SK-N-SH (cell line): ENCODE results near the gene MED16.

Experiments used
- EZH2phosphoT487 ChIP-seq: fragments of 200-600 bp; sonication (generic); IDR thresholded peaks from 2 replicates; pipeline ENCODE4 v1.6.1; 2017; ENCODE audit warnings: low read depth, mixed run types, mild to moderate bottlenecking, antibody characterized with exemption, moderate library complexity, borderline replicate concordance
- GABPA ChIP-seq: IDR thresholded peaks from 2 replicates; pipeline ENCODE4 v1.4.0; 2012; ENCODE audit warnings: low read depth, mild to moderate bottlenecking
- MXI1 ChIP-seq: IDR thresholded peaks from 2 replicates; pipeline ENCODE4 v1.6.1; 2012; ENCODE audit warnings: mild to moderate bottlenecking, low read depth, low read length, improper control_type of control experiment
- NRF1 ChIP-seq: IDR thresholded peaks from 2 replicates; pipeline ENCODE4 v1.6.1; 2012; ENCODE audit warnings: low read depth, mild to moderate bottlenecking, low read length
- RCOR1 ChIP-seq: fragments of 150-350 bp; IDR thresholded peaks from 2 replicates; pipeline ENCODE4 v1.6.1; 2017; ENCODE audit warnings: antibody characterized with exemption, low read length
- TAF1 ChIP-seq: IDR thresholded peaks from 2 replicates; pipeline ENCODE4 v1.6.1; 2012; ENCODE audit warnings: low read depth, mild to moderate bottlenecking, low read length, moderate library complexity, borderline replicate concordance
- TEAD4 ChIP-seq: IDR thresholded peaks from 2 replicates; pipeline ENCODE4 v1.4.0; 2012; ENCODE audit warnings: mild to moderate bottlenecking, borderline replicate concordance; ENCODE audit not compliant: insufficient read depth
- YY1 ChIP-seq: IDR thresholded peaks from 2 replicates; pipeline ENCODE4 v1.4.0; 2012; ENCODE audit warnings: low read depth, mild to moderate bottlenecking
- TF ChIP-seq, protein P1 (sequence below): fragments of 200-600 bp; sonication (generic); IDR thresholded peaks from 2 replicates; pipeline ENCODE4 v1.6.1; 2017; ENCODE audit warnings: antibody characterized with exemption, mild to moderate bottlenecking, moderate library complexity
- TF ChIP-seq, protein P2 (sequence below): IDR thresholded peaks from 2 replicates; pipeline ENCODE4; 2012
- TF ChIP-seq, protein P3 (sequence below): IDR thresholded peaks from 2 replicates; pipeline ENCODE4 v1.4.0; 2012; ENCODE audit warnings: low read depth
- TF ChIP-seq, protein P4 (sequence below): fragments of 150-350 bp; IDR thresholded peaks from 2 replicates; pipeline ENCODE4 v1.6.1; 2017; ENCODE audit warnings: antibody characterized with exemption, low read length, low read depth, borderline replicate concordance
- TF ChIP-seq, protein P5 (sequence below): IDR thresholded peaks from 2 replicates; pipeline ENCODE4 v1.6.1; 2012; ENCODE audit warnings: mild to moderate bottlenecking, low read depth, low read length, moderate library complexity

DNA sequence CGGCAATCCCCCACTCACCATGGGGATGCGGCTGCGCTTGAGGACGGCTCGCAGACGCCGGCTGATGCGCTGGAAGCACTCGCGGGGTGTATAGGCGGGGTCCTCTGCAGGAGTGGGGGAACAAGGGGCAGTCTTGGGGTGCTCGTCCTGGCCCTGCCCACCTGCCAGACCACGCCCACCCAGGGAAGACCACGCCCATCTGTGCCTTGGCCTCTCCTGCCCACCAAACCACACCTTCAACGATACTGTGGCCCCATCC lies 7.0 kb upstream of the MED16 start:
- TF ChIP-seq NRF1 (no peak), TEAD4 (no peak), MXI1 (no peak), TAF1 (no peak), EZH2phosphoT487 (no peak), RCOR1 (no peak), YY1 (no peak), GABPA (no peak)
- TF ChIP-seq, protein P1, sequence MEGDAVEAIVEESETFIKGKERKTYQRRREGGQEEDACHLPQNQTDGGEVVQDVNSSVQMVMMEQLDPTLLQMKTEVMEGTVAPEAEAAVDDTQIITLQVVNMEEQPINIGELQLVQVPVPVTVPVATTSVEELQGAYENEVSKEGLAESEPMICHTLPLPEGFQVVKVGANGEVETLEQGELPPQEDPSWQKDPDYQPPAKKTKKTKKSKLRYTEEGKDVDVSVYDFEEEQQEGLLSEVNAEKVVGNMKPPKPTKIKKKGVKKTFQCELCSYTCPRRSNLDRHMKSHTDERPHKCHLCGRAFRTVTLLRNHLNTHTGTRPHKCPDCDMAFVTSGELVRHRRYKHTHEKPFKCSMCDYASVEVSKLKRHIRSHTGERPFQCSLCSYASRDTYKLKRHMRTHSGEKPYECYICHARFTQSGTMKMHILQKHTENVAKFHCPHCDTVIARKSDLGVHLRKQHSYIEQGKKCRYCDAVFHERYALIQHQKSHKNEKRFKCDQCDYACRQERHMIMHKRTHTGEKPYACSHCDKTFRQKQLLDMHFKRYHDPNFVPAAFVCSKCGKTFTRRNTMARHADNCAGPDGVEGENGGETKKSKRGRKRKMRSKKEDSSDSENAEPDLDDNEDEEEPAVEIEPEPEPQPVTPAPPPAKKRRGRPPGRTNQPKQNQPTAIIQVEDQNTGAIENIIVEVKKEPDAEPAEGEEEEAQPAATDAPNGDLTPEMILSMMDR = no peak
- TF ChIP-seq, protein P2, sequence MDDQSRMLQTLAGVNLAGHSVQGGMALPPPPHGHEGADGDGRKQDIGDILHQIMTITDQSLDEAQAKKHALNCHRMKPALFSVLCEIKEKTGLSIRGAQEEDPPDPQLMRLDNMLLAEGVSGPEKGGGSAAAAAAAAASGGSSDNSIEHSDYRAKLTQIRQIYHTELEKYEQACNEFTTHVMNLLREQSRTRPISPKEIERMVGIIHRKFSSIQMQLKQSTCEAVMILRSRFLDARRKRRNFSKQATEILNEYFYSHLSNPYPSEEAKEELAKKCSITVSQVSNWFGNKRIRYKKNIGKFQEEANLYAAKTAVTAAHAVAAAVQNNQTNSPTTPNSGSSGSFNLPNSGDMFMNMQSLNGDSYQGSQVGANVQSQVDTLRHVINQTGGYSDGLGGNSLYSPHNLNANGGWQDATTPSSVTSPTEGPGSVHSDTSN = no peak
- TF ChIP-seq, protein P3, sequence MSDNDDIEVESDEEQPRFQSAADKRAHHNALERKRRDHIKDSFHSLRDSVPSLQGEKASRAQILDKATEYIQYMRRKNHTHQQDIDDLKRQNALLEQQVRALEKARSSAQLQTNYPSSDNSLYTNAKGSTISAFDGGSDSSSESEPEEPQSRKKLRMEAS = no peak
- TF ChIP-seq, protein P4, sequence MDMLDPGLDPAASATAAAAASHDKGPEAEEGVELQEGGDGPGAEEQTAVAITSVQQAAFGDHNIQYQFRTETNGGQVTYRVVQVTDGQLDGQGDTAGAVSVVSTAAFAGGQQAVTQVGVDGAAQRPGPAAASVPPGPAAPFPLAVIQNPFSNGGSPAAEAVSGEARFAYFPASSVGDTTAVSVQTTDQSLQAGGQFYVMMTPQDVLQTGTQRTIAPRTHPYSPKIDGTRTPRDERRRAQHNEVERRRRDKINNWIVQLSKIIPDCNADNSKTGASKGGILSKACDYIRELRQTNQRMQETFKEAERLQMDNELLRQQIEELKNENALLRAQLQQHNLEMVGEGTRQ = no peak
- TF ChIP-seq, protein P5, sequence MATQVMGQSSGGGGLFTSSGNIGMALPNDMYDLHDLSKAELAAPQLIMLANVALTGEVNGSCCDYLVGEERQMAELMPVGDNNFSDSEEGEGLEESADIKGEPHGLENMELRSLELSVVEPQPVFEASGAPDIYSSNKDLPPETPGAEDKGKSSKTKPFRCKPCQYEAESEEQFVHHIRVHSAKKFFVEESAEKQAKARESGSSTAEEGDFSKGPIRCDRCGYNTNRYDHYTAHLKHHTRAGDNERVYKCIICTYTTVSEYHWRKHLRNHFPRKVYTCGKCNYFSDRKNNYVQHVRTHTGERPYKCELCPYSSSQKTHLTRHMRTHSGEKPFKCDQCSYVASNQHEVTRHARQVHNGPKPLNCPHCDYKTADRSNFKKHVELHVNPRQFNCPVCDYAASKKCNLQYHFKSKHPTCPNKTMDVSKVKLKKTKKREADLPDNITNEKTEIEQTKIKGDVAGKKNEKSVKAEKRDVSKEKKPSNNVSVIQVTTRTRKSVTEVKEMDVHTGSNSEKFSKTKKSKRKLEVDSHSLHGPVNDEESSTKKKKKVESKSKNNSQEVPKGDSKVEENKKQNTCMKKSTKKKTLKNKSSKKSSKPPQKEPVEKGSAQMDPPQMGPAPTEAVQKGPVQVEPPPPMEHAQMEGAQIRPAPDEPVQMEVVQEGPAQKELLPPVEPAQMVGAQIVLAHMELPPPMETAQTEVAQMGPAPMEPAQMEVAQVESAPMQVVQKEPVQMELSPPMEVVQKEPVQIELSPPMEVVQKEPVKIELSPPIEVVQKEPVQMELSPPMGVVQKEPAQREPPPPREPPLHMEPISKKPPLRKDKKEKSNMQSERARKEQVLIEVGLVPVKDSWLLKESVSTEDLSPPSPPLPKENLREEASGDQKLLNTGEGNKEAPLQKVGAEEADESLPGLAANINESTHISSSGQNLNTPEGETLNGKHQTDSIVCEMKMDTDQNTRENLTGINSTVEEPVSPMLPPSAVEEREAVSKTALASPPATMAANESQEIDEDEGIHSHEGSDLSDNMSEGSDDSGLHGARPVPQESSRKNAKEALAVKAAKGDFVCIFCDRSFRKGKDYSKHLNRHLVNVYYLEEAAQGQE = no peak
